Measurements from ENCODE around the gene PPIB. TPM values are rescaled to one million over a fixed set of nuclear protein-coding genes. Genes with fewer than 3 reads are reported as not detected.

Gene PPIB
- total RNA-seq, 4 donors from 2014 or later, result 110 to 227 (median 214) TPM

DNA sequence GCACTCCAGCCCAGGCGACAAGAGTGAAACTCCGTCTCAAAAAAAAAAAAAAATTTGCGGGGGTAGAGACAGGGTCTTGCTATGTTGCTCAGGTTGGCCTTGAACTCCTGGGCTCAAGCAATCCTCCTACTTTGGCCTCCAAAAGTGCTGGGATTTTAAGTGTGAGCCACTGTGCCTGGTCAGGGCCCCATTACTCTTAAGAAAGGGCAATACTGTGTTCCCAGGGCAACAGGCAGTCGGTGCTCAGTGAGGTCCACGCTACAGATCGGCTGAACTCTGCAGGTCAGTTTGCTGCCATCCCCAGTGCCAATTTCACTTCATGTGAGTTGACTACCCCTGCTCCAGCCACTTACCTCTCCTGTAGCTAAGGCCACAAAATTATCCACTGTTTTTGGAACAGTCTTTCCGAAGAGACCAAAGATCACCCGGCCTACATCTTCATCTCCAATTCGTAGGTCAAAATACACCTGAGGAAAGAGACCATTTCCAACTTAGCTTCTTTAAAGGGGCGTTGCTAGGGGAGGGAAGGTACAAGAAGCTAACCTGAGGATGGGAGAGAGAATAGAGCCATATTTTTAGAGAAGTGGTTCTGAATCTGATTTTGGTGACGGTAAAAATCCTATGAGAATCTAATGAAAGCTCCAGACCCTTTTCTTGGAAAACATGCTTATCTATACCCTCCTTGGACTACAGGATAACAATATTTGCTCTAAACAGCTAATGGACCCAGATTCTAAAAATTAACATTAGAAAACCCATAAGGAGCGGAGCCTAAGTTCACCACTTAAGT, 939 bp downstream of the PPIB start:
- peaks cover 41 to 49% (median 48%) of the 10 kb centered on the region in 4 donors for H3K36me3 ChIP-seq
- peak overlapping the region; percentile 80 to 90 (median 86) for H3K27ac ChIP-seq (replicated peaks in 1 of 4)
- H3K9me3 ChIP-seq, result no peaks in the 10 kb centered on the region
- H3K27me3 ChIP-seq, result no peaks in the 10 kb centered on the region
- peak overlapping the region; percentile 75 to 84 (median 82) for H3K4me3 ChIP-seq
- no peak for TF ChIP-seq EP300 (IDR thresholded peaks at IDR 0.05)
- no peak for TF ChIP-seq CTCF (IDR thresholded peaks at IDR 0.05)
- no peak for DNase-seq (ENCODE audit: extremely low spot score)
- intact Hi-C loops (cut with DNase I), result loop anchor here (5.0 to 10.0 kb wide), 2 partner anchors 195 to 223 kb away; partner anchors contain the start of genes CSNK1G1, PCLAF and TRIP4
- WGBS, result 56% methylated on average over 12 of the region's 12 CpGs
- H3K4me1 ChIP-seq, result peaks cover 46 to 62% (median 52%) of the 10 kb centered on the region in 4 donors

GRCh38 chr15:64158363-64159134, 4.3 kb downstream of the PPIB start:
- H3K9me3 ChIP-seq, result no peaks in the 10 kb centered on the region
- DNase-seq (ENCODE audit: extremely low spot score), result no peak
- intact Hi-C loops (cut with DNase I), result no loop called here
- 88% methylated on average over 11 of the region's 11 CpGs for WGBS
- H3K27me3 ChIP-seq, result no peaks in the 10 kb centered on the region
- TF ChIP-seq EP300 (IDR thresholded peaks at IDR 0.05) (no peak), POLR2AphosphoS5 (IDR thresholded peaks at IDR 0.05) (no peak), POLR2A (IDR thresholded peaks at IDR 0.05; ENCODE audit: low read depth) (no peak), CTCF (IDR thresholded peaks at IDR 0.05) (no peak)
- peaks cover 55 to 66% (median 58%) of the 10 kb centered on the region in 4 donors for H3K4me1 ChIP-seq
- no peak overlapping the region for H3K4me3 ChIP-seq
- H3K27ac ChIP-seq (replicated peaks in 1 of 4), result no peak overlapping the region
- H3K36me3 ChIP-seq, result peaks cover 62 to 78% (median 74%) of the 10 kb centered on the region in 4 donors

DNA sequence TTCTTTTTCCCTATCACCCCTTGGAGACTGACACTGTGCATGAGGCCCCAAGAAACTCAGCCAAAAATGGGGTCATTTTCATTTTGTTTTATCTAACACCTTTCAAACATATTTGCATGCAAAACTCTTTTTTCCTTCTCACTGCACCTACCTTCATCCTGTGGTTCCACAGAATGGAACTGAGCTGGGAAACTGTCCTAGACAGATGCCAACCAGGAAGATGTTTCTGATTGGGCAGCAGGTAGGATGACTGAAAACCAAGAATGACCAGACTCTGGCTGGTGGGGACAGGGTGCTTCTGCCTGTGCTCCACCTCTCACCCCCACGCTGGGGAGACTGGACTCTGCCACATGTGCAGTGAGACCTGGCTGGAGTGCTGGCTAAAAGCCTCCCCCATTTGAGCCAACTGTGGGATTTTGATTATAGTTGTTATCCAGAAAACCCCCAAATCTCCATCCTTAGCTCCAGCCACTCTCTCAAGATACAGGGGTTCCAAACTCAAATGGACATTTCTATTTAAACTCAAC, 5.2 kb downstream of the PPIB start:
- H3K4me1 ChIP-seq, result peaks cover 62 to 71% (median 63%) of the 10 kb centered on the region in 4 donors
- WGBS, result 100% methylated on average over 1 of the region's 1 CpG
- H3K27ac ChIP-seq (replicated peaks in 1 of 4), result no peak overlapping the region
- peaks cover 0 to 7% (median 2%) of the 10 kb centered on the region in 4 donors for H3K27me3 ChIP-seq
- H3K9me3 ChIP-seq, result no peaks in the 10 kb centered on the region
- TF ChIP-seq POLR2A (IDR thresholded peaks at IDR 0.05; ENCODE audit: low read depth) (no peak), CTCF (IDR thresholded peaks at IDR 0.05) (no peak), EP300 (IDR thresholded peaks at IDR 0.05) (no peak), POLR2AphosphoS5 (IDR thresholded peaks at IDR 0.05) (no peak)
- H3K36me3 ChIP-seq, result peaks cover 62 to 78% (median 74%) of the 10 kb centered on the region in 4 donors
- H3K4me3 ChIP-seq, result no peak overlapping the region
- DNase-seq (ENCODE audit: extremely low spot score), result no peak
- intact Hi-C loops (cut with DNase I), result no loop called here

DNA sequence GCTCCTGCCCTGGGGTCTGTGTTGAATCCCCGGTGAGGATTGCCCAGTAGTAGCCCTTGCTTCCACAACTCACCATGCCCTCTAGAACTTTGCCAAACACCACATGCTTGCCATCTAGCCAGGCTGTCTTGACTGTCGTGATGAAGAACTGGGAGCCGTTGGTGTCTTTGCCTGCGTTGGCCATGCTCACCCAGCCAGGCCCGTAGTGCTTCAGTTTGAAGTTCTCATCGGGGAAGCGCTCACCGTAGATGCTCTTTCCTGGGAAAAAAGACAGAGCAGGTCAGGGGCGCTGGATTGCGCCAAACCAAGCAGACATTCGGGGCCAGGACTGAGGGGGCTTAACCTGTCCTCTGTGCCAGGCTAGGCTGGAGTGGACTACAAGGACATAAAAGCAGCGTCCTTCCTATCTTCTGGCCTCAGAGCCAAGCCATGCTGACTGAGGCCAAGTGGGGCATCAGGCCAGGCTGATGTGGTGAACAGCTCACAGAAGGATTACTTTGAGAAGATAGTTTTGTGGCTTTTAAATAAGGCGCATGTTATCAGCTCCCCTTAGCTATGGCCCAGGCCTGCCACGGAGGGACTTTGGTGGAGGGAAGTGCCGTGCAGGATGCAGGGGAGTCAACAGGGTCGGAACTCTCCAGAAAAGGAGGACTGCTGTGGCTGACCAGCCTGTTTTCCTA, 6.0 kb downstream of the PPIB start:
- no peaks in the 10 kb centered on the region for H3K9me3 ChIP-seq

More for the DNA sequence above, 6.0 kb downstream of the PPIB start:
- no peak overlapping the region for H3K27ac ChIP-seq (replicated peaks in 1 of 4)
- no peak for DNase-seq (ENCODE audit: extremely low spot score)
- WGBS, result 87% methylated on average over 14 of the region's 16 CpGs
- TF ChIP-seq EP300 (IDR thresholded peaks at IDR 0.05) (no peak), POLR2AphosphoS5 (IDR thresholded peaks at IDR 0.05) (no peak), CTCF (IDR thresholded peaks at IDR 0.05) (no peak), POLR2A (IDR thresholded peaks at IDR 0.05; ENCODE audit: low read depth) (no peak)
- H3K36me3 ChIP-seq, result peaks cover 62 to 78% (median 74%) of the 10 kb centered on the region in 4 donors
- H3K27me3 ChIP-seq, result peaks cover 0 to 15% (median 9%) of the 10 kb centered on the region in 4 donors
- intact Hi-C loops (cut with DNase I), result no loop called here
- H3K4me3 ChIP-seq, result no peak overlapping the region
- H3K4me1 ChIP-seq, result peaks cover 64 to 77% (median 65%) of the 10 kb centered on the region in 4 donors

All from esophagus muscularis mucosa (tissue), 4 donors.